Progenitor cell of endocrine pancreas (in vitro differentiated cells): ENCODE results near the gene HNRNPH1. TPM values are rescaled to one million over a fixed set of nuclear protein-coding genes. Genes with fewer than 3 reads are reported as not detected.

Experiments used
- DNase-seq: peaks from one replicate; pipeline ENCODE4 v3.0.0; 2021; ENCODE audit warnings: low spot score; ENCODE audit not compliant: unreplicated experiment
- H3K27ac Mint-ChIP-seq: 2 replicates; pipeline ENCODE4 v1.8.0; 2021; ENCODE audit warnings: mild to moderate bottlenecking, moderate library complexity, mixed read lengths
- H3K27me3 Mint-ChIP-seq: 2 replicates; pipeline ENCODE4 v1.8.0; 2021; ENCODE audit warnings: mixed read lengths
- H3K36me3 Mint-ChIP-seq: 2 replicates; pipeline ENCODE4 v1.8.0; 2022; ENCODE audit warnings: mixed read lengths; ENCODE audit not compliant: insufficient read depth
- H3K4me1 Mint-ChIP-seq: 2 replicates; pipeline ENCODE4 v1.8.0; 2021; ENCODE audit warnings: low read depth, mixed read lengths
- H3K4me3 Mint-ChIP-seq: 2 replicates; pipeline ENCODE4 v1.8.0; 2021; ENCODE audit warnings: low read depth, mild to moderate bottlenecking, moderate library complexity, mixed read lengths
- H3K9me3 Mint-ChIP-seq: 2 replicates; pipeline ENCODE4 v1.8.0; 2021; ENCODE audit warnings: low read depth, mixed read lengths
- total RNA-seq: library from RNA; stranded (reverse); gene quantifications from 2 replicates; pipeline ENCODE4 v1.2.1, GENCODE V29; 2021
- TF ChIP-seq, protein P1 (sequence below): fragments of 200-600 bp; sonication (generic); IDR thresholded peaks from one replicate; pipeline ENCODE4 v1.5.0; 2021; ENCODE audit warnings: antibody characterized with exemption, mild to moderate bottlenecking; ENCODE audit not compliant: unreplicated experiment

The HNRNPH1 gene
- total RNA-seq, 1 donor from 2014 or later: 1,377 TPM

DNA sequence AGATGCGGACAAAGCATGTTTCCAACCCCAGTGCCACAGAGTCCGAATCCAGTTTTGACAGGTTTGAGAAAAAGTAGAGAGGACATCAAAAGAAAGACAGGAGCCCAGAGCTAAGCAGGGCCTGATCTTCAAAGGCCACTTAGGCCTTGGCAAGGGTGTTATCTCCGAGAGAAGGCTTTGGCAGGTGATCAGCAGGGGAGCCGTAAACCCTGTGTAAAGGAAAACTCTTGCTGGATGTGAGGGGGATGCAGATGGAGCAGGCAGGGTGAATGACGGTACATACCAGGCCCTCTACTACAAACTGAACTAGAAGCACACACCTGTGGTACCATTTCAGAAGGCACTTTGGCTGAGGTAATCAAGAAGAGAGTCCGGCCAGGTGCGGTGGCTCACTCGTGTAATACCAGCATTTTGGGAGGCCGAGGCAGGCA is 1.4 kb upstream of the HNRNPH1 start:
- Mint-ChIP-seq H3K4me3 (peak overlapping the region; percentile 99), H3K9me3 (no peaks in the 10 kb centered on the region), H3K27me3 (no peaks in the 10 kb centered on the region), H3K27ac (peak overlapping the region; percentile 100), H3K36me3 (peaks cover 32% of the 10 kb centered on the region), H3K4me1 (peaks cover 30% of the 10 kb centered on the region)
- TF ChIP-seq, protein P1, sequence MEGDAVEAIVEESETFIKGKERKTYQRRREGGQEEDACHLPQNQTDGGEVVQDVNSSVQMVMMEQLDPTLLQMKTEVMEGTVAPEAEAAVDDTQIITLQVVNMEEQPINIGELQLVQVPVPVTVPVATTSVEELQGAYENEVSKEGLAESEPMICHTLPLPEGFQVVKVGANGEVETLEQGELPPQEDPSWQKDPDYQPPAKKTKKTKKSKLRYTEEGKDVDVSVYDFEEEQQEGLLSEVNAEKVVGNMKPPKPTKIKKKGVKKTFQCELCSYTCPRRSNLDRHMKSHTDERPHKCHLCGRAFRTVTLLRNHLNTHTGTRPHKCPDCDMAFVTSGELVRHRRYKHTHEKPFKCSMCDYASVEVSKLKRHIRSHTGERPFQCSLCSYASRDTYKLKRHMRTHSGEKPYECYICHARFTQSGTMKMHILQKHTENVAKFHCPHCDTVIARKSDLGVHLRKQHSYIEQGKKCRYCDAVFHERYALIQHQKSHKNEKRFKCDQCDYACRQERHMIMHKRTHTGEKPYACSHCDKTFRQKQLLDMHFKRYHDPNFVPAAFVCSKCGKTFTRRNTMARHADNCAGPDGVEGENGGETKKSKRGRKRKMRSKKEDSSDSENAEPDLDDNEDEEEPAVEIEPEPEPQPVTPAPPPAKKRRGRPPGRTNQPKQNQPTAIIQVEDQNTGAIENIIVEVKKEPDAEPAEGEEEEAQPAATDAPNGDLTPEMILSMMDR: no peak
- DNase-seq: no peak

DNA sequence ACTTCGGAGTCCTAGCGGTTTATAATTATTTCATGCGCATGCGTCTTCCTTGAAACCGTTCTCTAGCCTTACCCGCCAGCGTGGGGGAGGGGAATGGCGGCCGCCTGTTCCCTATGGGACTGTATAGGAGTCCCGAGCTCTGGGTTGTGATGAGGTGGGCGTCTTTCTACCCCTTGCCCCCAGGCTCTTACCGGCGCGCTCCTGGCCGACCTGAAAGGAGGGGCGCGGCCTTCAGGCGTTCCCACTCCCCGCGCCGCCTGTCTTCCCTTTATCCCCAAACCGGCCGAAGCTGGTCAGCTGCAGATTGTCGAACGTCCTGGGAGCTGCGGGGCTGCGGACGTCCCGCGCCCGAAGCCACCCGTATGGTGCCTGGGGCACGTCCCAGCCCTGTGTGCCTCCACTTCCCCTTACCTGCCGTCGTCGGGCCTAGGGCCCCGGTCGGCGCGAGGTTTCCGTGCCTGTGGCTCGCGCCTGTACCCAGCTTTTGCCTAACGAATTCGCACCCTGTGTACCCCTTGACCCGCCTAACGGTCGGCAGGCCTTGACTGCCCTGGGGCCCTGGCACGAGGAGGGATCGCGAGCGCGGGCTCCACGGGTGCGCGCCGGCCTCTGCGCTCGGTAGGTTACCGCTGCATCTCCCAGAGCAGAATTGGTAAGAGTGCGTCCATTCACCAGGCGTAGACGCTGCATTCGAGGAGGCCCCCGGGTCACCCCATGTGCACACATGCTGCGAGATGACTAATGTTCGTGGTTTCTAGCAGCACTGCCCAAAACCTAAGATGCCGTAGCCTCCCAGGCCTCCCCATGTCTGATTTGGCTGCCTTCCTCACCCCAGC is 653 bp upstream of the HNRNPH1 start:
- Mint-ChIP-seq H3K9me3 (no peaks in the 10 kb centered on the region), H3K36me3 (peaks cover 36% of the 10 kb centered on the region), H3K27me3 (no peaks in the 10 kb centered on the region), H3K4me3 (peak overlapping the region; percentile 99), H3K27ac (peak overlapping the region; percentile 100), H3K4me1 (peaks cover 33% of the 10 kb centered on the region)
- TF ChIP-seq, protein P1: no peak
- DNase-seq: no peak

GRCh38 chr5:179621551-179622214 is 1.8 kb downstream of the HNRNPH1 start:
- TF ChIP-seq, protein P1: no peak
- Mint-ChIP-seq H3K4me3 (peak overlapping the region; percentile 99), H3K9me3 (no peaks in the 10 kb centered on the region), H3K36me3 (peaks cover 51% of the 10 kb centered on the region), H3K27me3 (no peaks in the 10 kb centered on the region), H3K27ac (peak overlapping the region; percentile 94), H3K4me1 (peaks cover 50% of the 10 kb centered on the region)
- DNase-seq: no peak

- H3K27ac Mint-ChIP-seq: peak overlapping the region; percentile 94
- TF ChIP-seq, protein P1: no peak
- no peaks in the 10 kb centered on the region for H3K27me3 Mint-ChIP-seq
- DNase-seq: no peak
- no peaks in the 10 kb centered on the region for H3K9me3 Mint-ChIP-seq
- H3K4me3 Mint-ChIP-seq: peak overlapping the region; percentile 99
- peaks cover 57% of the 10 kb centered on the region for H3K36me3 Mint-ChIP-seq
- H3K4me1 Mint-ChIP-seq: peaks cover 56% of the 10 kb centered on the region
These were observed 2.6 kb downstream of the HNRNPH1 start for GRCh38 chr5:179620703-179621350.

GRCh38 chr5:179620293-179620692 is 3.2 kb downstream of the HNRNPH1 start:
- Mint-ChIP-seq H3K4me3 (peak overlapping the region; percentile 99), H3K27me3 (no peaks in the 10 kb centered on the region), H3K4me1 (peaks cover 58% of the 10 kb centered on the region), H3K9me3 (no peaks in the 10 kb centered on the region), H3K36me3 (peaks cover 61% of the 10 kb centered on the region), H3K27ac (peak overlapping the region; percentile 94)
- TF ChIP-seq, protein P1: no peak
- no peak for DNase-seq
